GM21717 (cell line): ENCODE measurements around the gene CD96.
"Not testable (repeated sequence)": the region's sequence is repeated elsewhere in the genome, so short reads cannot be mapped to it uniquely, and the experiment has no call there.

ENCODE experiments used
- ATAC-seq: cut with Tn5 transposase; IDR thresholded peaks from one replicate; pipeline ENCODE4 v1.9.1; 2021; ENCODE audit warnings: mild to moderate bottlenecking, moderate library complexity; ENCODE audit not compliant: unreplicated experiment

The CD96 gene

GRCh38 chr3:111669926-111670630 is 128.1 kb downstream of the CD96 start:
- no peak for ATAC-seq

DNA sequence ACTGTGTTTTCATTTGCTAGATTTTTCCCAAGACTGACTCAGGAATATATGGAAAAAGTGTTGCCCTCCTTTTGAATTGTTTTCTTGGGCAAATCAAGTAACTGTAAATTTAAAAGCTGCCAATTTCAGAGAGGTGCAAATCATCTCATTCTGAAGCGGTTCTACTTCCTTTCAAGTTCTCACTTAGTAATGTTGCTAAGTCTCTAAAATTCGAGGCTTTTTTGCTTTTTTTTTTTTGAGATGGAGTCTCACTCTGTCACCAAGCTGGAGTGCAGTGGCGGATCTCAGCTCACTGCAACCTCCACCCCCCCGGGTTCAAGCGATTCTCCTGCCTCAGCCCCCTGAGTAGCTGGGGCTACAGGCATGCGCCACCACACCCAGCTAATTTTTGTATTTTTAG is 130.5 kb downstream of the CD96 start:
- not testable (repeated sequence) for ATAC-seq

DNA sequence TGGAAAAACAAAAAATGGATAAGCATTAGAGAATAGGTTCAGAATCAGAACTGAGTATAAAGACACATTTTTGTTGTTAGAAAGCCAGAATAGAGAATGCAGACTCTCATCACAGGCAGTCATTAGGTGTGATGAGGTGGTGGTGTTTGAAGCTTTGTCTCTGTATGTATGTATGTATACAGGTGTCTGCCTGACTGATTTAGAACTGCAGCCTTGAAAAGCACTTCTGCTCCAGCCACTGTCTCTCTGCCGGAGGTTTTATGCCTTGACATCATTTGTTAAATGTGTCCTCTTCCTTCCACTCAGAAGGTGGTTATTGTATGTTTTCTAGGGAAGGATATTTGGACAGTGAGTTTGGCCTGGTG is 133.8 kb downstream of the CD96 start:
- no peak for ATAC-seq

GRCh38 chr3:111676211-111677006 is 134.4 kb downstream of the CD96 start:
- peak; percentile 21 for ATAC-seq

DNA sequence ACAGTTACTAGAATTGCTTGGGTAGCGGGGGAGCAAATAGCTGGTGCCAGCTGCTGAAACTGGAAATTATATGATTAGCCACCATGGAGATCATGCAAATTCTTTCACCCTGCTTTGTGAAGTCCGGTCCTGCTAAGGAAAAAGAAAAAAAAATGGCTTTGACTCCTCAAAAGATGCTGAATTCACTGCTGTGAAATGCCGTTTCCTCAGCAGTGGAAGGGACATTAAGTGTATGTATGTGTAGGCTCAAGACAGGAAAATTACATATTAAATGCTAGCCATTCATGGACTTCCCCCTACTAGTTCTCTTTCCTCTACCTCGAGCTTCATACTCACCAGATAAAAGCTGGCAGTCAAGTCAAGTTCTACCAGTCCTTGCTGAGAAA is 135.0 kb downstream of the CD96 start:
- no peak for ATAC-seq

- no peak for ATAC-seq
Measured at GRCh38 chr3:111681661-111682426, 139.8 kb downstream of the CD96 start.

DNA sequence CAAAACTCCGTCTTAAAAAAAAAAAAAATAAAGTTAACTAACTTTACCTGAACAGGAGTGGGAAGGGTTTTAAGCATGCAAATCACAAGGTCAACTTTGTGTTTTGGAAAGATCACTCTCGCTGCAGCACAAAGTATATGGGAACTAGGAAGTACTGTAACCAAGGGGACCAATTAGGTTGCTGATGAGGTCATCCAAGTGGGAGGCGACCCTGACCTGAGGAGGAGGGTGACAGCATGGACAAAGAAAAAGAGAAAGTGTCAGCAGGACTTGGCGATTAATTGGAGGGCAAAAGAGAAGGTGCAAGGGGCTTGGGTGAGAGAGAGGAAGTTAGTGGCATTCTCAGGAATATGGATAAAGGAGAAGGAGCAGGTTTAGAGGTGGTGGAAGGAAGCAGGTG is 142.6 kb downstream of the CD96 start:
- no peak for ATAC-seq

DNA sequence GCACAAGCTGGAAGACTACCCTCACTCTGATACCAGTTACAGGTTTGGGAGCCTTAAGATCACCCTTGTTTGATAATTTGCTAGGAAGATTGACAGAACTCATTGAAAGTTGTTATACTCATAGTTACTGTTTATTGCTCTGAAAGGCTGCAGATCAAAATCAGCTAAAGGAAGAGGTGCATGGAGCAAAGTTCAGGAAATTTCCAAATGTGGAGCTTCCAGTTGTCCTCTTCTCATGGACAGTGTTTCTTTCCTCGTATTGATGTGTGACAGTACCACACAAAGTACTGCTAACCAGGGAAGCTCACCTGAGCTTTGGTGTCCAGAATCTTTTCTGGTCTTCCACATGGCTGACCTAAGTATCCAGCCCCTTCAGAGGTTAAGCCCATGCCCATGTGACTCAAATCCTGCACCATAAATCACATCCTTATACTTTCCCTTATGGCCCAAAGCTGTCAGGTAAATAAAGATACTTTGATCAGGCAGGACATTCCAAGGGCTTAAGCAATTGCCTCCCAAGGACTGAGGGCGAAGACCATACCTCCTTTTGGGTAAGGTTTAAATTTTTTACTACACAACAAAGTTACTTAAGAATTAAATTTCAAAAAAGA is 146.3 kb downstream of the CD96 start:
- ATAC-seq: no peak

- peak; percentile 81 for ATAC-seq
Measured at GRCh38 chr3:111690242-111690641, 148.2 kb downstream of the CD96 start.

GRCh38 chr3:111691293-111691909 is 149.4 kb downstream of the CD96 start:
- ATAC-seq: no peak

GRCh38 chr3:111692593-111693552 is 150.9 kb downstream of the CD96 start:
- no peak for ATAC-seq

GRCh38 chr3:111694471-111694870 is 152.5 kb downstream of the CD96 start:
- no peak for ATAC-seq

- no peak for ATAC-seq
Measured at GRCh38 chr3:111695636-111696117, 153.7 kb downstream of the CD96 start.

DNA sequence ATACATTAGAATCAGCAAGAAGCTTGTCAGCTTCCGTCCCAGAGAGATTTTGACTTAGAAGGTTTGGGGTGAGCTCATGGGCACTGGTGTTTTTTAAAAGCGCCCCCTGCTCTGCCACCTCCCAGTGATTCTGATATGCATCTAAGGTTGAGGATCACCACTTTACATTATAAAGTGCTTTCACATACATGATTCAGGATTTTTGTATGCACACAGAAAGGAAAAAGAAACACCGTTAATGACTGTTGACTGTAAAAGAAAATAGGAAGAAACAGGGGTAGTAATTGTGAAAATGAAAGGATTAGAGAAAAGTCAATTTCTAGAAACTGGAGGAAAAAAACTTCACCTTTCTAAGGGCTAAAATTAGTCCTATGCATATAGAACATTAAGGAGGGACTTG is 158.1 kb downstream of the CD96 start:
- peak; percentile 64 for ATAC-seq

DNA sequence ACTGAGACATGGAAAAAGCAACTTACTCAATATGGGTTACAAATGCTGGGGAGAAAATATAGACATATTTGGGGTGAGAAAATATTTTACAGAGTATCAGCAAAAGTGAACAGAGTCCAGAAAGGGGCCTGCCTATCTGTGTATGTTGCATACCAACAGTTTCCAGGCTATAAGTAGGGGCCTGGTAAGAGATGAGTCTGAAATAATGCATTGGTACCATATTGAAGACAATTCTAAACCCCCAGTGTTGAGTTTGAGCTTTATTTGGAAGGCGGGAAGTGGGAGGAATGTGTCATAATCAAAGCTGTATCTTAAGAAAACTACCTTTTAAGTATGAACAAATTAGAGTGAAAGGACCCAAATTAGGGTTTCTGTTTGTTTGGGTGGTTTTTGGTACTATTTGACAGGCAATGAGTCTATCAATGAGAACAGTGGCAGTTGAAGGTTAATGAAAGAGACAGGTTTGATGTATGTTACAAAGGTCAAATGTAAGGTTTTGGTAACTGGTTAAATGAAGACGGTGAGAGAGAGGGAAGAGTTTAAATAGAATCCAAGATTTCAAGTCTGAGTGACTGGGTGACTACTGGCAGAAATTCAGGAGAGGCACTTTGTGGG is 159.4 kb downstream of the CD96 start:
- no peak for ATAC-seq
